ENCODE measurements around the gene SNTB2.

The SNTB2 gene

GRCh38 chr16:69307091-69307490, 120.1 kb downstream of the SNTB2 start:
- H3K27ac ChIP-seq: no peak overlapping the region
- peaks cover 17% of the 10 kb centered on the region for H3K4me1 ChIP-seq (ENCODE audit: low read depth, poor library complexity, severe bottlenecking)
- no peak overlapping the region for H3K9ac ChIP-seq
- peaks cover 5% of the 10 kb centered on the region for H3K79me2 ChIP-seq (ENCODE audit: insufficient read depth, low read depth)
- no peak overlapping the region for H3K4me2 ChIP-seq
- no peak overlapping the region for H2AFZ ChIP-seq (ENCODE audit: low read depth)
- no peak for TF ChIP-seq CTCF (conservative IDR thresholded peaks at IDR 0.05; ENCODE audit: low read depth, low read length)
- H3K4me3 ChIP-seq (IDR thresholded peaks at IDR 0.05; ENCODE audit: insufficient read depth, low read depth, low read length): no peak overlapping the region
- no peaks in the 10 kb centered on the region for H3K36me3 ChIP-seq (ENCODE audit: insufficient read depth)
- H4K20me1 ChIP-seq (ENCODE audit: insufficient read depth): no peaks in the 10 kb centered on the region
- H3K27me3 ChIP-seq (ENCODE audit: insufficient read depth, low read depth): no peaks in the 10 kb centered on the region

GRCh38 chr16:69307856-69308255, 120.9 kb downstream of the SNTB2 start:
- no peak for TF ChIP-seq CTCF (conservative IDR thresholded peaks at IDR 0.05; ENCODE audit: low read depth, low read length)
- Histone ChIP-seq H3K27me3 (ENCODE audit: insufficient read depth, low read depth) (no peaks in the 10 kb centered on the region), H4K20me1 (ENCODE audit: insufficient read depth) (no peaks in the 10 kb centered on the region), H3K79me2 (ENCODE audit: insufficient read depth, low read depth) (peaks cover 13% of the 10 kb centered on the region), H3K4me3 (IDR thresholded peaks at IDR 0.05; ENCODE audit: insufficient read depth, low read depth, low read length) (no peak overlapping the region), H3K36me3 (ENCODE audit: insufficient read depth) (no peaks in the 10 kb centered on the region), H3K9ac (no peak overlapping the region), H3K27ac (no peak overlapping the region), H3K4me2 (no peak overlapping the region), H3K4me1 (ENCODE audit: low read depth, poor library complexity, severe bottlenecking) (peaks cover 24% of the 10 kb centered on the region), H2AFZ (ENCODE audit: low read depth) (no peak overlapping the region)

- TF ChIP-seq CTCF (conservative IDR thresholded peaks at IDR 0.05; ENCODE audit: low read depth, low read length): no peak
- Histone ChIP-seq H3K27me3 (ENCODE audit: insufficient read depth, low read depth) (no peaks in the 10 kb centered on the region), H2AFZ (ENCODE audit: low read depth) (no peak overlapping the region), H4K20me1 (ENCODE audit: insufficient read depth) (no peaks in the 10 kb centered on the region), H3K4me1 (ENCODE audit: low read depth, poor library complexity, severe bottlenecking) (peaks cover 31% of the 10 kb centered on the region), H3K4me2 (no peak overlapping the region), H3K9ac (no peak overlapping the region), H3K27ac (no peak overlapping the region), H3K36me3 (ENCODE audit: insufficient read depth) (no peaks in the 10 kb centered on the region), H3K4me3 (IDR thresholded peaks at IDR 0.05; ENCODE audit: insufficient read depth, low read depth, low read length) (no peak overlapping the region), H3K79me2 (ENCODE audit: insufficient read depth, low read depth) (peaks cover 26% of the 10 kb centered on the region)
Observed at GRCh38 chr16:69309316-69309715, 122.4 kb downstream of the SNTB2 start.

- no peak within 1 kb of the TSS for H3K4me3 ChIP-seq (IDR thresholded peaks at IDR 0.05; ENCODE audit: insufficient read depth, low read depth, low read length)
- peaks cover 28% of the 10 kb centered on the region for H3K4me1 ChIP-seq (ENCODE audit: low read depth, poor library complexity, severe bottlenecking)
- no peaks in the 10 kb centered on the region for H3K27me3 ChIP-seq (ENCODE audit: insufficient read depth, low read depth)
- TF ChIP-seq CTCF (conservative IDR thresholded peaks at IDR 0.05; ENCODE audit: low read depth, low read length): peak; percentile 48
- peak within 1 kb of the TSS; percentile 58 for H3K4me2 ChIP-seq
- H3K27ac ChIP-seq: peak within 1 kb of the TSS; percentile 67
- peaks cover 35% of the 10 kb centered on the region for H3K79me2 ChIP-seq (ENCODE audit: insufficient read depth, low read depth)
- H4K20me1 ChIP-seq (ENCODE audit: insufficient read depth): no peaks in the 10 kb centered on the region
- H2AFZ ChIP-seq (ENCODE audit: low read depth): peak within 1 kb of the TSS; percentile 64
- peak within 1 kb of the TSS; percentile 78 for H3K9ac ChIP-seq
- no peaks in the 10 kb centered on the region for H3K36me3 ChIP-seq (ENCODE audit: insufficient read depth)
Observed at GRCh38 chr16:69310653-69311532, 123.9 kb downstream of the SNTB2 start, which contains the start of gene VPS4A. Gene VPS4A (plus strand): TSS chr16:69311350. CDS start chr16:69311512, 162 bp downstream.

Data from KMS-11 (cell line).